HEK293 (cell line): ENCODE measurements around the gene FAM20B.
A peak's percentile ranks its signal among the peaks of the same experiment; 100 is the strongest.

Experiments
- MEIS1 ChIP-seq: sonication (generic); formaldehyde crosslinking; IDR thresholded peaks from 2 replicates; pipeline ENCODE4 v1.8.1; 2022; ENCODE audit warnings: missing genetic modification reagents, mild to moderate bottlenecking, borderline replicate concordance
- TF ChIP-seq, protein P1 (sequence below): fragments of 450-650 bp; formaldehyde crosslinking; IDR thresholded peaks from 2 replicates; pipeline ENCODE4 v1.5.1; 2016; ENCODE audit warnings: missing biosample characterization, missing genetic modification characterization

DNA sequence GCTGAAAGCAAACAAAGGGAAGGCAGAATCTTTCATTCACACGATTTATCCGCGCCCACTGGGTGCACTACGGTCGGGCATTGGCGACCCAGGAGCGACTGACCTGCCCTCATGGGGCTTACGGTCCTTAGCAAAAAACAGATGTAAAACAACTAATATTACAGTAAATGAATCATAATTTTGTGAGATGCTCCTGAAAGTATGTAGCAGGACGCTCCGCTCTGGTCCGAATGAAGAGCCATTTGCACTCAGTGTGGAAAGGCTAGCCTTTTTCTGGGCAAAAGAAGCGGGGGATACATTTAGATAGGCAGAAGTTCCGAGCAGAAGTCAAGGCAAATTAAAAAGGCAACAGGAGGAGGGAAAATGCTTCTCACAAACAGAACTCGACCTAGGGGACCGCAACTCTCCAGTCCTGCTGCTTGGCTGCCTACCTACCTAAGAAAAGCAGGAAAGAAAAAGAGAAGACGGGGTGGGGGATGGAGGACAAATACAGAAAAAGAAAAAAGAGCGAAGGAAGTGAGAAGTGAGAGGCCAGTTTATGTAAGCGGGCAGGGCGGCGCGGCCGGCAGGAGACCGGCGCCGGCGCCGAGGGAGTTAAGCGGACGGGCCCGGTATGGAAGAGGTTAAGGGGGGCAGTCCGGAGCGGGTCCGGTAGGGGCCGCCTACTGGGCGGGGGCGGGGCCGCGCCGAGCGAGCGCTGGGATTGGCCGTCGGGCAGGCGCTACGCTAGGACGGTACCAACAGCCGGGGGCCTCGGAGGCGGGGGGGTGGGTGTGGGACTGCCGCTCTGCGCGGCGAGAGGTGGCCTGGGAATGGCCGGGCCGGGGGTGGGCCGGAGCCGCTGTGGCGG is at the start of gene FAM20B:
- TF ChIP-seq, protein P1, sequence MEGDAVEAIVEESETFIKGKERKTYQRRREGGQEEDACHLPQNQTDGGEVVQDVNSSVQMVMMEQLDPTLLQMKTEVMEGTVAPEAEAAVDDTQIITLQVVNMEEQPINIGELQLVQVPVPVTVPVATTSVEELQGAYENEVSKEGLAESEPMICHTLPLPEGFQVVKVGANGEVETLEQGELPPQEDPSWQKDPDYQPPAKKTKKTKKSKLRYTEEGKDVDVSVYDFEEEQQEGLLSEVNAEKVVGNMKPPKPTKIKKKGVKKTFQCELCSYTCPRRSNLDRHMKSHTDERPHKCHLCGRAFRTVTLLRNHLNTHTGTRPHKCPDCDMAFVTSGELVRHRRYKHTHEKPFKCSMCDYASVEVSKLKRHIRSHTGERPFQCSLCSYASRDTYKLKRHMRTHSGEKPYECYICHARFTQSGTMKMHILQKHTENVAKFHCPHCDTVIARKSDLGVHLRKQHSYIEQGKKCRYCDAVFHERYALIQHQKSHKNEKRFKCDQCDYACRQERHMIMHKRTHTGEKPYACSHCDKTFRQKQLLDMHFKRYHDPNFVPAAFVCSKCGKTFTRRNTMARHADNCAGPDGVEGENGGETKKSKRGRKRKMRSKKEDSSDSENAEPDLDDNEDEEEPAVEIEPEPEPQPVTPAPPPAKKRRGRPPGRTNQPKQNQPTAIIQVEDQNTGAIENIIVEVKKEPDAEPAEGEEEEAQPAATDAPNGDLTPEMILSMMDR (tag by site-specific recombination), result peak; percentile 54
- no peak for TF ChIP-seq MEIS1 (CRISPR knock-in tag)
